T-helper 22 cell (primary cell): ENCODE data around the gene PRR13.
"Not testable (repeated sequence)": the region's sequence is repeated elsewhere in the genome, so short reads cannot be mapped to it uniquely, and the experiment has no call there.

Experiments
- DNase-seq: peaks from one replicate; pipeline ENCODE4 v3.0.0-alpha.2; 2020; ENCODE audit warnings: low read depth

Gene PRR13

GRCh38 chr12:53472056-53472582 is 30.6 kb downstream of the PRR13 start:
- DNase-seq = no peak

- no peak for DNase-seq
Measured at GRCh38 chr12:53474077-53474476, 32.5 kb downstream of the PRR13 start.

GRCh38 chr12:53474819-53475218 is 33.3 kb downstream of the PRR13 start:
- no peak for DNase-seq

- DNase-seq = no peak
Measured at GRCh38 chr12:53476769-53477209, 35.3 kb downstream of the PRR13 start.

- DNase-seq = no peak
Measured at GRCh38 chr12:53478865-53479264, 37.3 kb downstream of the PRR13 start.

GRCh38 chr12:53479331-53479730 is 37.8 kb downstream of the PRR13 start:
- no peak for DNase-seq

- DNase-seq = no peak
Measured at GRCh38 chr12:53480491-53481442, 39.2 kb downstream of the PRR13 start.

- DNase-seq = not testable (repeated sequence)
Measured at GRCh38 chr12:53481458-53481857, 39.9 kb downstream of the PRR13 start.

GRCh38 chr12:53481939-53482586 is 40.5 kb downstream of the PRR13 start:
- no peak for DNase-seq

- DNase-seq = no peak
Measured at GRCh38 chr12:53482626-53483168, 41.2 kb downstream of the PRR13 start.

GRCh38 chr12:53483225-53483978 is 41.9 kb downstream of the PRR13 start:
- no peak for DNase-seq

GRCh38 chr12:53483979-53484377 is 42.4 kb downstream of the PRR13 start:
- no peak for DNase-seq

- DNase-seq = no peak
Measured at GRCh38 chr12:53484686-53485575, 43.4 kb downstream of the PRR13 start.

- no peak for DNase-seq
Measured at GRCh38 chr12:53485955-53486735, 44.6 kb downstream of the PRR13 start.

GRCh38 chr12:53486736-53487487 is 45.4 kb downstream of the PRR13 start:
- DNase-seq = no peak

GRCh38 chr12:53489242-53489864 is 47.8 kb downstream of the PRR13 start:
- DNase-seq = no peak

- no peak for DNase-seq
Measured at GRCh38 chr12:53492188-53492587, 50.7 kb downstream of the PRR13 start.

- peak; percentile 83 for DNase-seq
Measured at GRCh38 chr12:53492830-53493609, 51.5 kb downstream of the PRR13 start.
